Activated naive CD4-positive, alpha-beta T cell treated with anti-CD3 and anti-CD28 coated beads for 36 hours (primary cell): ENCODE measurements around the gene HS6ST1. TPM values are rescaled to one million over a fixed set of nuclear protein-coding genes. Genes with fewer than 3 reads are reported as not detected.
A peak's percentile ranks its signal among the peaks of the same experiment; 100 is the strongest.

ENCODE experiments used
- CTCF ChIA-PET: fragments of 350-600 bp; sonication (Branson Sonifier 250); formaldehyde crosslinking; loops from one replicate; lab custom pipeline; 2021; ENCODE audit warnings: antibody characterized with exemption; lab: Charles Lee
- DNase-seq: peaks from one replicate; pipeline ENCODE4 v3.0.0-alpha.2; 2020
- H3K27ac Mint-ChIP-seq: one replicate; pipeline ENCODE4 v1.8.0; 2021; ENCODE audit warnings: mild to moderate bottlenecking, mixed read lengths
- H3K27me3 Mint-ChIP-seq: one replicate; pipeline ENCODE4 v1.8.0; 2021; ENCODE audit warnings: low read depth, mixed read lengths
- H3K36me3 Mint-ChIP-seq: one replicate; pipeline ENCODE4 v1.8.0; 2021; ENCODE audit warnings: low read depth, mixed read lengths
- H3K4me1 Mint-ChIP-seq: one replicate; pipeline ENCODE4 v1.8.0; 2021; ENCODE audit warnings: low read depth, mixed read lengths
- H3K4me3 Mint-ChIP-seq: one replicate; pipeline ENCODE4 v1.8.0; 2021; ENCODE audit warnings: mild to moderate bottlenecking, moderate library complexity, mixed read lengths
- H3K9me3 Mint-ChIP-seq: one replicate; pipeline ENCODE4 v1.8.0; 2021; ENCODE audit warnings: mixed read lengths
- intact Hi-C: fragments of 100-400 bp; cut with micrococcal nuclease; formaldehyde crosslinking; loops from one replicate; pipeline ENCODE4 v1.15.1; 2023
- total RNA-seq, 2 experiments: library from RNA; stranded (reverse); gene quantifications; one replicate each; pipeline ENCODE4 v1.2.3, GENCODE V29; 2021

The HS6ST1 gene
- total RNA-seq, 2 experiments from 2014 or later = 8.1 to 8.2 TPM

- H3K4me1 Mint-ChIP-seq = peaks cover 13% of the 10 kb centered on the region
- CTCF ChIA-PET = no interaction called here
- H3K36me3 Mint-ChIP-seq = no peaks in the 10 kb centered on the region
- no peak overlapping the region for H3K4me3 Mint-ChIP-seq
- intact Hi-C loops = no loop called here
- H3K9me3 Mint-ChIP-seq = no peaks in the 10 kb centered on the region
- no peaks in the 10 kb centered on the region for H3K27me3 Mint-ChIP-seq
- H3K27ac Mint-ChIP-seq = no peak overlapping the region
- DNase-seq = no peak
Observed at GRCh38 chr2:128284841-128285240, 33.8 kb downstream of the HS6ST1 start.

- H3K9me3 Mint-ChIP-seq = no peaks in the 10 kb centered on the region
- peaks cover 13% of the 10 kb centered on the region for H3K4me1 Mint-ChIP-seq
- intact Hi-C loops = no loop called here
- H3K4me3 Mint-ChIP-seq = no peak overlapping the region
- no peaks in the 10 kb centered on the region for H3K27me3 Mint-ChIP-seq
- CTCF ChIA-PET = no interaction called here
- H3K36me3 Mint-ChIP-seq = no peaks in the 10 kb centered on the region
- DNase-seq = no peak
- no peak overlapping the region for H3K27ac Mint-ChIP-seq
Observed at GRCh38 chr2:128284037-128284441, 34.6 kb downstream of the HS6ST1 start.

GRCh38 chr2:128282976-128283810, 35.5 kb downstream of the HS6ST1 start:
- no peaks in the 10 kb centered on the region for H3K27me3 Mint-ChIP-seq
- intact Hi-C loops = no loop called here
- no peak overlapping the region for H3K4me3 Mint-ChIP-seq
- CTCF ChIA-PET = no interaction called here
- H3K4me1 Mint-ChIP-seq = peaks cover 13% of the 10 kb centered on the region
- no peaks in the 10 kb centered on the region for H3K9me3 Mint-ChIP-seq
- DNase-seq = no peak
- no peaks in the 10 kb centered on the region for H3K36me3 Mint-ChIP-seq
- no peak overlapping the region for H3K27ac Mint-ChIP-seq

GRCh38 chr2:128282246-128282975, 36.3 kb downstream of the HS6ST1 start:
- Mint-ChIP-seq H3K27me3 (no peaks in the 10 kb centered on the region), H3K27ac (no peak overlapping the region), H3K4me3 (no peak overlapping the region), H3K9me3 (no peaks in the 10 kb centered on the region), H3K4me1 (peaks cover 13% of the 10 kb centered on the region), H3K36me3 (no peaks in the 10 kb centered on the region)
- DNase-seq = no peak
- intact Hi-C loops = no loop called here
- CTCF ChIA-PET = no interaction called here

- Mint-ChIP-seq H3K4me3 (no peak overlapping the region), H3K9me3 (no peaks in the 10 kb centered on the region), H3K4me1 (peaks cover 13% of the 10 kb centered on the region), H3K36me3 (peaks cover under 1% of the 10 kb centered on the region), H3K27ac (no peak overlapping the region), H3K27me3 (no peaks in the 10 kb centered on the region)
- intact Hi-C loops = no loop called here
- no peak for DNase-seq
- CTCF ChIA-PET = no interaction called here
Observed at GRCh38 chr2:128281852-128282245, 36.8 kb downstream of the HS6ST1 start.

GRCh38 chr2:128280901-128281321, 37.8 kb downstream of the HS6ST1 start:
- Mint-ChIP-seq H3K9me3 (no peaks in the 10 kb centered on the region), H3K27me3 (no peaks in the 10 kb centered on the region), H3K27ac (no peak overlapping the region), H3K36me3 (peaks cover 8% of the 10 kb centered on the region), H3K4me1 (peaks cover 13% of the 10 kb centered on the region), H3K4me3 (no peak overlapping the region)
- CTCF ChIA-PET = no interaction called here
- intact Hi-C loops = no loop called here
- no peak for DNase-seq

GRCh38 chr2:128280158-128280871, 38.4 kb downstream of the HS6ST1 start:
- Mint-ChIP-seq H3K27me3 (no peaks in the 10 kb centered on the region), H3K4me1 (peaks cover 13% of the 10 kb centered on the region), H3K4me3 (no peak overlapping the region), H3K9me3 (peaks cover 5% of the 10 kb centered on the region), H3K27ac (no peak overlapping the region), H3K36me3 (peaks cover 13% of the 10 kb centered on the region)
- CTCF ChIA-PET = no interaction called here
- DNase-seq = no peak
- intact Hi-C loops = no loop called here

- CTCF ChIA-PET = no interaction called here
- intact Hi-C loops = no loop called here
- peaks cover 10% of the 10 kb centered on the region for H3K9me3 Mint-ChIP-seq
- no peak overlapping the region for H3K4me3 Mint-ChIP-seq
- H3K27me3 Mint-ChIP-seq = no peaks in the 10 kb centered on the region
- H3K27ac Mint-ChIP-seq = peak overlapping the region; percentile 13
- DNase-seq = no peak
- H3K36me3 Mint-ChIP-seq = peaks cover 17% of the 10 kb centered on the region
- peaks cover 13% of the 10 kb centered on the region for H3K4me1 Mint-ChIP-seq
Observed at GRCh38 chr2:128279786-128280157, 38.9 kb downstream of the HS6ST1 start.

GRCh38 chr2:128279009-128279408, 39.7 kb downstream of the HS6ST1 start:
- Mint-ChIP-seq H3K4me3 (no peak overlapping the region), H3K9me3 (peaks cover 14% of the 10 kb centered on the region), H3K36me3 (peaks cover 22% of the 10 kb centered on the region), H3K4me1 (peaks cover 13% of the 10 kb centered on the region), H3K27ac (no peak overlapping the region), H3K27me3 (no peaks in the 10 kb centered on the region)
- intact Hi-C loops = no loop called here
- CTCF ChIA-PET = no interaction called here
- no peak for DNase-seq

GRCh38 chr2:128277961-128278681, 40.5 kb downstream of the HS6ST1 start:
- Mint-ChIP-seq H3K27ac (no peak overlapping the region), H3K36me3 (peaks cover 26% of the 10 kb centered on the region), H3K27me3 (no peaks in the 10 kb centered on the region), H3K9me3 (peaks cover 15% of the 10 kb centered on the region), H3K4me3 (no peak overlapping the region), H3K4me1 (peaks cover 13% of the 10 kb centered on the region)
- DNase-seq = no peak
- CTCF ChIA-PET = no interaction called here
- intact Hi-C loops = no loop called here

- Mint-ChIP-seq H3K27me3 (no peaks in the 10 kb centered on the region), H3K36me3 (peaks cover 26% of the 10 kb centered on the region), H3K4me3 (no peak overlapping the region), H3K27ac (no peak overlapping the region), H3K4me1 (peaks cover 11% of the 10 kb centered on the region), H3K9me3 (peaks cover 15% of the 10 kb centered on the region)
- no peak for DNase-seq
- CTCF ChIA-PET = interaction anchor here (0.8 kb wide), 1 partner anchor 125 kb away, joined by 3 read pairs; no protein-coding TSS in a partner anchor
- intact Hi-C loops = no loop called here
Observed at GRCh38 chr2:128276878-128277675, 41.6 kb downstream of the HS6ST1 start.
